GM23248 (cell line): ENCODE measurements around the gene ADGRG2. TPM values are rescaled to one million over a fixed set of nuclear protein-coding genes. Genes with fewer than 3 reads are reported as not detected.

Experiments
- DNase-seq: peaks from one replicate; pipeline ENCODE4 v3.0.0-alpha.2; 2015
- H2AFZ ChIP-seq: fragments of 200-600 bp; sonication (generic); 2 replicates; pipeline ENCODE4 v1.6.1; 2016; ENCODE audit warnings: antibody characterized with exemption
- H3F3A ChIP-seq: fragments of 200-600 bp; sonication (generic); 2 replicates; pipeline ENCODE4 v1.6.1; 2016; ENCODE audit warnings: mild to moderate bottlenecking, antibody characterized with exemption, mixed run types; ENCODE audit not compliant: insufficient read depth
- H3K27ac ChIP-seq: fragments of 200-600 bp; sonication (generic); 2 replicates; pipeline ENCODE4 v1.5.1; 2016; ENCODE audit warnings: mild to moderate bottlenecking
- H3K27me3 ChIP-seq: fragments of 200-600 bp; sonication (generic); replicated peaks from 2 replicates; pipeline ENCODE4 v1.6.1; 2016; ENCODE audit warnings: mild to moderate bottlenecking; ENCODE audit not compliant: insufficient read depth
- H3K36me3 ChIP-seq: fragments of 200-600 bp; sonication (generic); 2 replicates; pipeline ENCODE4 v1.6.1; 2016; ENCODE audit warnings: low read depth, mild to moderate bottlenecking
- H3K4me1 ChIP-seq: fragments of 200-600 bp; sonication (generic); 2 replicates; pipeline ENCODE4 v1.6.1; 2016; ENCODE audit warnings: mild to moderate bottlenecking; ENCODE audit not compliant: insufficient read depth
- H3K4me2 ChIP-seq: fragments of 200-600 bp; sonication (generic); one replicate; pipeline ENCODE4 v1.6.1; 2016; ENCODE audit warnings: mild to moderate bottlenecking; ENCODE audit not compliant: unreplicated experiment
- H3K4me3 ChIP-seq: fragments of 200-600 bp; sonication (generic); 2 replicates; pipeline ENCODE4 v1.5.1; 2016; ENCODE audit warnings: mild to moderate bottlenecking
- H3K79me2 ChIP-seq: fragments of 200-600 bp; sonication (generic); 2 replicates; pipeline ENCODE4 v1.6.1; 2016; ENCODE audit warnings: mild to moderate bottlenecking; ENCODE audit not compliant: insufficient read depth
- H3K9ac ChIP-seq: fragments of 200-600 bp; sonication (generic); 2 replicates; pipeline ENCODE4 v1.6.1; 2016; ENCODE audit warnings: mild to moderate bottlenecking
- H3K9me2 ChIP-seq: fragments of 200-600 bp; sonication (generic); 2 replicates; pipeline ENCODE4 v1.6.1; 2016; ENCODE audit warnings: mixed run types, mild to moderate bottlenecking, moderate library complexity; ENCODE audit not compliant: insufficient read depth
- H3K9me3 ChIP-seq: fragments of 200-600 bp; sonication (generic); one replicate; pipeline ENCODE4 v1.6.1; 2017; ENCODE audit warnings: low read depth
- H4K20me1 ChIP-seq: fragments of 200-600 bp; sonication (generic); 2 replicates; pipeline ENCODE4 v1.6.0; 2016; ENCODE audit not compliant: insufficient read depth
- EZH2 ChIP-seq: fragments of 200-600 bp; sonication (generic); IDR thresholded peaks from 2 replicates; pipeline ENCODE4 v1.6.1; 2018; ENCODE audit warnings: antibody characterized with exemption, mild to moderate bottlenecking; ENCODE audit not compliant: insufficient read depth, poor library complexity, severe bottlenecking
- EZH2phosphoT487 ChIP-seq: fragments of 200-600 bp; sonication (generic); IDR thresholded peaks from 2 replicates; pipeline ENCODE4 v1.6.1; 2018; ENCODE audit warnings: antibody characterized with exemption, moderate library complexity, mild to moderate bottlenecking, low read depth; ENCODE audit not compliant: insufficient read depth
- WGBS, 2 experiments: methylation state at CpG; one replicate each; pipeline ENCODE4 v1.1.6; 2015 to 2017; ENCODE audit warnings: low lambda C conversion rate in 2 of 2, low coverage in 1 of 2; ENCODE audit errors: missing lambda C conversion rate in 2 of 2; 5-methylcytosine and 5-hydroxymethylcytosine counted together
- in situ Hi-C: fragments of 300-500 bp; cut with MboI; formaldehyde crosslinking; loops from 2 replicates; pipeline ENCODE4 v1.15.0; 2020
- polyA plus RNA-seq: library from polyadenylated mRNA; unstranded; fragments of >200 nt; fragmentation: Nextera tagmentation; extraction: Ambion mirVana; gene quantifications from 2 replicates; pipeline ENCODE4 v1.2.1, GENCODE V29; 2016
- total RNA-seq: library from RNA; depleted of rRNA; stranded (reverse); fragments of >200 nt; shearing (Covaris generic); gene quantifications from 2 replicates; pipeline ENCODE4 v1.2.3, GENCODE V29; 2014; rRNA removed

ADGRG2 gene
- total and polyA plus RNA-seq, 2 experiments from 2014 or later, result 0.10 TPM; not detected in 1

GRCh38 chrX:18944482-18944881, 177.8 kb downstream of the ADGRG2 start:
- Histone ChIP-seq H2AFZ (no peak overlapping the region), H3K36me3 (no peaks in the 10 kb centered on the region), H3K4me1 (no peaks in the 10 kb centered on the region), H3K4me3 (no peak overlapping the region), H4K20me1 (no peaks in the 10 kb centered on the region), H3K27ac (no peak overlapping the region), H3K27me3 (no peaks in the 10 kb centered on the region), H3K4me2 (no peak overlapping the region), H3K9me2 (no peaks in the 10 kb centered on the region), H3K79me2 (no peaks in the 10 kb centered on the region), H3F3A (no peaks in the 10 kb centered on the region), H3K9me3 (no peaks in the 10 kb centered on the region), H3K9ac (no peak overlapping the region)
- 83 to 84% methylated on average over 4 of the region's 4 CpGs for WGBS, 2 experiments
- no peak for DNase-seq
- no peak for TF ChIP-seq EZH2
- TF ChIP-seq EZH2phosphoT487, result no peak
- in situ Hi-C loops, result no loop called here

GRCh38 chrX:18941896-18942295, 180.4 kb downstream of the ADGRG2 start:
- Histone ChIP-seq H3K36me3 (no peaks in the 10 kb centered on the region), H3K4me2 (no peak overlapping the region), H4K20me1 (no peaks in the 10 kb centered on the region), H3K9me2 (no peaks in the 10 kb centered on the region), H3K79me2 (no peaks in the 10 kb centered on the region), H3K27ac (no peak overlapping the region), H3K9ac (no peak overlapping the region), H3K27me3 (no peaks in the 10 kb centered on the region), H3K4me1 (no peaks in the 10 kb centered on the region), H2AFZ (no peak overlapping the region), H3K4me3 (no peak overlapping the region), H3K9me3 (no peaks in the 10 kb centered on the region), H3F3A (no peaks in the 10 kb centered on the region)
- TF ChIP-seq EZH2 (no peak), EZH2phosphoT487 (no peak)
- in situ Hi-C loops, result no loop called here
- WGBS, 2 experiments, result 94 to 100% methylated on average over 2 of the region's 2 CpGs
- DNase-seq, result no peak

Other genes with a start within 250 kb of the ADGRG2 start
- gene PHKA2, start 138.4 kb downstream of the ADGRG2 start, total RNA-seq, result 9.1 and 9.9 TPM in 2 replicates
- gene PHKA2, start 138.4 kb downstream of the ADGRG2 start, polyA plus RNA-seq, result 5.7 and 6.8 TPM in 2 replicates
- gene PDHA1, start 221.5 kb upstream of the ADGRG2 start, total RNA-seq, result 31.0 and 44.3 TPM in 2 replicates
- 130 and 142 TPM in 2 replicates for gene PDHA1, start 221.5 kb upstream of the ADGRG2 start, polyA plus RNA-seq